H1 (cell line): ENCODE results near the gene NKAIN1. TPM values are rescaled to one million over a fixed set of nuclear protein-coding genes. Genes with fewer than 3 reads are reported as not detected.

ENCODE experiments used
- ASH2L ChIP-seq: fragments of 200-600, 300-600 bp; sonication (generic); IDR thresholded peaks from one replicate; pipeline ENCODE4 v1.7.1; 2017; ENCODE audit warnings: low read length
- BRCA1 ChIP-seq: IDR thresholded peaks from 2 replicates; pipeline ENCODE4 v1.6.1; 2012; ENCODE audit warnings: low read depth, low read length, improper control_type of control experiment
- CBX5 ChIP-seq: fragments of 300-800, 300-1000 bp; sonication (generic); IDR thresholded peaks from 2 replicates; pipeline ENCODE4 v1.7.1; 2016; ENCODE audit warnings: antibody characterized with exemption, low read length, low read depth
- CEBPB ChIP-seq: IDR thresholded peaks from 2 replicates; pipeline ENCODE4 v1.6.1; 2012; ENCODE audit warnings: low read depth, low read length
- EP300 ChIP-seq, 2 experiments: IDR thresholded peaks; 1 replicate in 1 of 2; 2 replicates in 1 of 2; pipeline ENCODE4 v1.6.1; 2011 to 2012; ENCODE audit warnings: low read depth in 2 of 2, low read length in 2 of 2, mild to moderate bottlenecking in 2 of 2, borderline replicate concordance in 1 of 2, inconsistent platforms in 1 of 2, moderate library complexity in 1 of 2
- FOSL1 ChIP-seq: IDR thresholded peaks from 2 replicates; pipeline ENCODE4 v1.6.1; 2011; ENCODE audit warnings: mild to moderate bottlenecking, low read depth, low read length, moderate library complexity; ENCODE audit not compliant: insufficient read depth
- GABPA ChIP-seq: IDR thresholded peaks from 2 replicates; pipeline ENCODE4 v1.6.1; 2011; ENCODE audit warnings: mild to moderate bottlenecking, low read length, moderate library complexity, borderline replicate concordance; ENCODE audit not compliant: insufficient read depth
- GTF2F1 ChIP-seq: IDR thresholded peaks from 2 replicates; pipeline ENCODE4 v1.6.1; 2012; ENCODE audit warnings: low read depth, low read length, improper control_type of control experiment, borderline replicate concordance
- KDM4A ChIP-seq: IDR thresholded peaks from one replicate; pipeline ENCODE4 v1.7.1; 2012; ENCODE audit warnings: low read depth, mild to moderate bottlenecking, moderate library complexity, low read length, inconsistent platforms; ENCODE audit not compliant: severe bottlenecking
- PHF8 ChIP-seq: fragments of 200-600 bp; sonication (generic); conservative IDR thresholded peaks from 2 replicates; pipeline ENCODE4 v1.7.1; 2012; ENCODE audit warnings: low read depth, mild to moderate bottlenecking, inconsistent platforms, low read length, moderate library complexity
- RFX5 ChIP-seq: IDR thresholded peaks from 2 replicates; pipeline ENCODE4 v1.6.1; 2011; ENCODE audit warnings: low read depth, low read length, improper control_type of control experiment, borderline replicate concordance
- RXRA ChIP-seq: IDR thresholded peaks from 2 replicates; pipeline ENCODE4 v1.6.1; 2011; ENCODE audit warnings: low read depth, mild to moderate bottlenecking, low read length, moderate library complexity; ENCODE audit not compliant: insufficient read depth
- SIRT6 ChIP-seq: IDR thresholded peaks from one replicate; pipeline ENCODE4 v1.7.1; 2012; ENCODE audit warnings: low read length, inconsistent platforms
- SP1 ChIP-seq: IDR thresholded peaks from 2 replicates; pipeline ENCODE4 v1.6.1; 2011; ENCODE audit warnings: low read depth, low read length
- SP4 ChIP-seq: IDR thresholded peaks from 2 replicates; pipeline ENCODE4 v1.6.1; 2012; ENCODE audit warnings: low read length, inconsistent platforms
- SRF ChIP-seq: IDR thresholded peaks from 2 replicates; pipeline ENCODE4 v1.6.1; 2011; ENCODE audit warnings: mild to moderate bottlenecking, low read depth, low read length, moderate library complexity
- TAF1 ChIP-seq: IDR thresholded peaks from 2 replicates; pipeline ENCODE4 v1.6.1; 2011; ENCODE audit warnings: mild to moderate bottlenecking, low read depth, low read length
- TCF12 ChIP-seq: IDR thresholded peaks from 2 replicates; pipeline ENCODE4 v1.6.1; 2011; ENCODE audit warnings: low read depth, mild to moderate bottlenecking, low read length
- TEAD4 ChIP-seq: IDR thresholded peaks from 2 replicates; pipeline ENCODE4 v1.6.1; 2012; ENCODE audit warnings: low read depth, low read length, inconsistent platforms, mixed read lengths
- USF2 ChIP-seq: IDR thresholded peaks from 2 replicates; pipeline ENCODE4 v1.6.1; 2011; ENCODE audit warnings: low read length, improper control_type of control experiment
- YY1 ChIP-seq: IDR thresholded peaks from 2 replicates; pipeline ENCODE4 v1.6.1; 2011; ENCODE audit warnings: low read depth, mild to moderate bottlenecking, low read length
- ZNF274 ChIP-seq: IDR thresholded peaks from 2 replicates; pipeline ENCODE4 v1.7.0; 2012; ENCODE audit warnings: low read length, borderline replicate concordance; ENCODE audit errors: extremely low read depth
- polyA plus RNA-seq, 7 experiments: library from polyadenylated mRNA; depleted of rRNA in 3 of 7; stranded (reverse) in 5 of 7; unstranded in 2 of 7; fragments of >200 nt in 5 of 7; fragments of 200-250 nt in 2 of 7; gene quantifications; 1 replicate in 5 of 7; 2 replicates in 1 of 7; 4 replicates in 1 of 7; pipeline versions ENCODE4 v1.2.1 to v1.2.3, GENCODE V29; 2011 to 2013; ENCODE audit warnings: missing spikeins in 2 of 7, mixed read lengths in 2 of 7
- total RNA-seq: library from RNA; stranded (reverse); fragmentation: NEBNext Ultra II Directional; extraction: Animal tissue kit (Norgen Biotek cat#: 25700); gene quantifications from 2 replicates; pipeline ENCODE4 v1.2.1, GENCODE V29; 2021
- TF ChIP-seq, protein P1 (sequence below): IDR thresholded peaks from 2 replicates; pipeline ENCODE4 v1.6.1; 2012; ENCODE audit warnings: inconsistent platforms

Gene NKAIN1
- total and polyA plus RNA-seq, 2 of the 8 experiments (the other 6 are each of a cell fraction or from before 2014, with no cell fraction given), result 59.3 to 66.9 TPM

DNA sequence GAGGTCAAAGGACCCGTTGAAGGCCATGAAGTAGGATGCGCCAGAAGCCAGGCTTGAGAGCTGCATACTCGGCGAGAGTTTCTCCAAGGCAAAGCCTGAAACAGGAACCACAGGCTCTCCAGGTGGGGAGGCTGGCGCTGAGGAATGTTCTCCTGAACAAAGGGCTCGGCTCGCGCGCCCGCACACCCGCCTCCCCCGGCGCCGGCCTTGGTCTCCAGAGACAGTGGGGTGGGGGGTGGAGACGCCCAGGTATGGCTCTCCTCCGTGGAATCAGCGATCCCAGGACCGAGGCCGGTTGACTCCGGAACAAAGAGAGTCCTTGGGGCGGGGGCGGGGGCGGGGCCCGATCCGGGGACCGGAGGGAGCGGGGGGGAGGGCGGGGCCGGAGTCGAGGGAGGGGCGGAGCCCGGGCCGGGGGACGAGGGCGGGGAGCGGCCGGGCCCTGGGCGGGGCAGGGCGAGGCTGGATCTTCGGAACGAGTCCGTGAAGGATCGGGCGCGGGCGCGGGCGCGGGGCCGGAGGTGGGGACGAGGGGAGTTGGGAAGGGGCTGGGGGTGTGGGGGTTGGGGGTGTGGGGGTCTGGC is 85.0 kb downstream of the NKAIN1 start (continued):
- no peak for TF ChIP-seq BRCA1
- TF ChIP-seq RFX5, result no peak
- TF ChIP-seq SIRT6, result no peak
- no peak for TF ChIP-seq CEBPB
- no peak for TF ChIP-seq FOSL1
- TF ChIP-seq TAF1, result peak; percentile 77; the same call in 1 of the 2 replicates
- no peak for TF ChIP-seq SP4
- no peak for TF ChIP-seq SRF
- peak; percentile 38 for TF ChIP-seq ASH2L
- no peak for TF ChIP-seq RXRA
- no peak for TF ChIP-seq USF2
- TF ChIP-seq, protein P1, sequence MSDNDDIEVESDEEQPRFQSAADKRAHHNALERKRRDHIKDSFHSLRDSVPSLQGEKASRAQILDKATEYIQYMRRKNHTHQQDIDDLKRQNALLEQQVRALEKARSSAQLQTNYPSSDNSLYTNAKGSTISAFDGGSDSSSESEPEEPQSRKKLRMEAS, result peak; percentile 39; the same call in 1 of the 2 replicates
- no peak for TF ChIP-seq TCF12
- TF ChIP-seq EP300 (IDR thresholded peaks at IDR 0.05; ENCODE audit: borderline replicate concordance in 1 of 2, low read depth in 2 of 2, low read length in 2 of 2), result no peak
- peak; percentile 7 for TF ChIP-seq KDM4A
- peak; percentile 72 for TF ChIP-seq PHF8
- TF ChIP-seq TEAD4, result peak; percentile 78
- TF ChIP-seq CBX5, result no peak
- no peak for TF ChIP-seq GTF2F1
- no peak for TF ChIP-seq GABPA
- TF ChIP-seq ZNF274, result no peak
- 0 out of 2 replicates have a peak, but pooled peaks have one; percentile 25 for TF ChIP-seq SP1
- TF ChIP-seq YY1, result no peak
